RKO (cell line): Measurements from ENCODE around the gene DNAJC8.

ENCODE experiments used
- DNase-seq: peaks from one replicate; pipeline ENCODE4 v3.0.0-alpha.2; 2016; ENCODE audit warnings: low spot score

Gene DNAJC8, protein sequence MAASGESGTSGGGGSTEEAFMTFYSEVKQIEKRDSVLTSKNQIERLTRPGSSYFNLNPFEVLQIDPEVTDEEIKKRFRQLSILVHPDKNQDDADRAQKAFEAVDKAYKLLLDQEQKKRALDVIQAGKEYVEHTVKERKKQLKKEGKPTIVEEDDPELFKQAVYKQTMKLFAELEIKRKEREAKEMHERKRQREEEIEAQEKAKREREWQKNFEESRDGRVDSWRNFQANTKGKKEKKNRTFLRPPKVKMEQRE

DNA sequence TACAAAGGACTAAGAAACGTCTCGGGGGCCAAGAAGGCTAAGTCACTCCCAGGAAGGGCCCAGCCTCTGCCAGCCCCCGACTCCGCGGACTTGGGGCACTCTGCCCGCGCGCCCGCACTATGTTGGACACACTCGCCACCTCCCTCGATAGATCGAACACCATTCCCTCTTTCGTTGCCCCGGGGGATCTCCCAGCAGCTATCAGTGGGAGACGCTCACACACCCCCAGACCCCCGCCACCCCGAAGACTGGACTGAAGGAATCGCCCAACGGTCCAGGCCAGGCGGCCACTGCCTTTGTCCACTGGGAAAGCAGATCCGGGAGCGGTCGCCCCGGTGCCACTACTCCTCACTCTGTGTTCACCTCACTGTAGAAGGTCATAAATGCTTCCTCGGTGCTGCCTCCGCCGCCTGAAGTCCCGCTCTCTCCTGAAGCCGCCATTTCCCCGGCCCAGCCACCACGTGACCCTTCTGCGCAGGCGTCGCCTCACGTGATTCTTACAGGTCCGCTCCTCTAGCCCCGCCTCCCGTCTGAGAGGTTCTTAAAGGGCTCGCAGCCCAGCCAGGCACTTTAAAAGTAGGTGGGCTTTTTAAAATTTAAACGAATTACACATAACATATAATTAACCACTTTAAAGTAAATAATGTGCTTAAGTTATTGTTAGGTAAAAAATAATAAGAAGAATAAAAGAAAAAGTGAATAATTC lies at the start of gene DNAJC8:
Gene DNAJC8, minus strand, starts transcription at position 472 of the 706 bp plus-strand sequence. Its CDS starts 31 bp downstream, at position 441.
- DNase-seq, result peak; percentile 93

DNA sequence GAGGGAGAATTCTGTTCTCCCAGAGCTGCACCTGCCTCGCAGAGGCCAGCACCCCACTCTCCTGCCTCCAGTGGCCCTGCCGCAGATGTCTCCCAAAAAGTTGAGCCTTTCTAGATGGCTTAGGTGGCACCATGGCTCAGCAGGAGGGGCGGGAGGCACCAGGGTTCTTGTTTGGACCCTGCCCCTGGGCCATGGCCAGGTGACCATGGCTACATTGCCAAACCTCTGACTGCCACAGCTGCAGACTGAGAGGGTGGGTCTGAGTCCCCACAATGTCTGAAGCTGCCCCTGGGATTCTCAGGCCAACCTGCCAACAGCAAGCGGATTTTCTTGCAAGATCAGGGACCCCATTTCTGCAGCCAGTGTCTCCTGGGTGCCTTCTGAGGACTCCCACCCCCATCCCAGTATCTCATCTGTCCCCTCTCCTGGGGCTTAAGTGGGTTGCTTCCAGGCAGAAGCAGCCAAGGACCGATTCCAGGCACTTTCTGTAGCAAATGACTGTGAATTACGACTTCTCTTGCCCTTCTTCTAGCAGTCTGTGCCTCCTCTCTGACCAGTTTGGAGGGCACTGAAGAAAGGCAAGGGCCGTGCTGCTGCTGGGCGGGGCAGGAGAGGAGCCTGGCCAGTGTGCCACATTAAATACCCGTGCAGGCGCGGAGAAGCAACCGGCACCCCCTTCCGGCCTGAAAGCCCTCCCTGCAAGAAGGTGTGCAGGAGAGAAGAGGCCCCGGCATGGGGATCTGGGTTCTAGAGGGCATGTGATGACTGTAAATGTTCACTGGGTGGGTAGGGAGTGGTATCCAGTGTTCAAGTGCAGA lies 49.0 kb upstream of the DNAJC8 start:
- no peak for DNase-seq

DNA sequence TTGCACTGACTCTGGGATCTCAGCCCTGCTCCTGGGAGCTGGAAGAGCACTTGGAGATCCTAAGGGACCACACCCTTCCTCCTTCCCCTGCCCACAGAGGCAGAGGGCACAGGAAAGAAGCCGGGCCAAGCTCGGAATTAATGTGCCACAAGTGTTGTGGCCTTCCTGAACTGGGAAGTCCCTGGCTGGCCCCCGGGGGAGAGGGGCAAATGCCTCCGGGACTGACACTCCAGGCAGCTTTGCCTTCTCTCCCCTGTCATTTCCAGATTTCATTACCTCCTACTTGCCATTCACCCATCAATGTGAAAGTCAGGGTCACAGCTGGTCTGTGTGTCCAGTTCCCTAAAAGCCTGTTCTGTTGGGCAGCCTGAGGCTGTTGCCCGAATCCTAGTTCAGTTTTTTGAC lies 48.1 kb upstream of the DNAJC8 start:
- no peak for DNase-seq

DNA sequence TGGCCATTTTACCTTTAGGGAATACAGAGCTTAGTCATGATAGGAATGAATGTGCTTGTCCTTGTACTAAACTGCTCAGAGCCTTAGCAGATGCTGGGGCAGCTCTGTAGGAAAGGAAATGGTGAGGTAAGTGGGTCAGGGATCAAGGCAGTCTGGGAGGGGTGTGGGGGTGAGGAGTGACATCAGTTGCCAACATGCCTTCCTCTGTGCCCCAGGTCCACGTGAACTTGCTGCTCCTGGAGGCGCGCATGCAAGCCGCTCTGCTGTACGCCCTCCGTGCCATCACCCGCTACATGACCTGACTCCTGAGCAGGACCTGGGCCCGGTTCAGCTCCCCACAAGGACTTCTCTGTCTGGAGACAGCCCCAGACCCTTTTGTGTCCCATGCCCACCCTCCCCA lies 47.7 kb upstream of the DNAJC8 start:
- no peak for DNase-seq

DNA sequence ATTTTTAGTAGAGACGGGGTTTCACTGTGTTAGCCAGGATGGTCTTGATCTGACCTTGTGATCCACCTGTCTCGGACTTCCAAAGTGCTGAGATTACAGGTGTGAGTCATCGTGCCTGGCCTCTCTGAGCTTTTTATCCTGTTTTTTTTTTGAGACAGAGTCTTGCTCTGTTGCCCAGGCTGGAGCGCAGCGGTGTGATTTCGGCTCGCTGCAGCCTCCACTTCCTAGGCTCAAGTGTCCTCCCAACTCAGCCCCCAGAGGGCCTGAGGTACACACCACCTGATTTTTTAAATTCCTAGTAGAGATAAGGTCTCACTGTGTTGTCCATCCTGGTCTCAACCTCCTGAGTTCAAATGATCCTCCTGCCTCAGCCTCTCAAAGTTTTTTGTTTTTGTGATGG lies 46.9 kb upstream of the DNAJC8 start:
- no peak for DNase-seq

DNA sequence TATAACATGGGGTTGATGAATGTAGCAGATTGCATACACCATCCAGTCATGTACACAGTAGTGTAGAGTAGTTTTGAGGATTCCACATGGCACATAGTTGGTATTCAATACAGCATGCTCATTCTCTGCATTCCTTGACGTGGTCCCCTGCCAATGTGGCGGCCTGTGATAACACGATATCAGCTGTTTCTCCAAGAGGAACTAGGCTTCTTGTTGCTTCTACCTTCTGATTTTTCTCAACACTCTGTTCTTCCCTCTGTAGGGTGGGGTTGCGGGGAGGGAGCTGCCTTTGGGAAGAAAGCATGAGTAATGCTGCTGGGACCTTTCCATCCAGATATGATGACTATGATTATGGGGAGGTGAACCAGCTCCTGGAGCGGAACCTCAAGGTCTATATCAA lies 45.9 kb upstream of the DNAJC8 start:
- no peak for DNase-seq

DNA sequence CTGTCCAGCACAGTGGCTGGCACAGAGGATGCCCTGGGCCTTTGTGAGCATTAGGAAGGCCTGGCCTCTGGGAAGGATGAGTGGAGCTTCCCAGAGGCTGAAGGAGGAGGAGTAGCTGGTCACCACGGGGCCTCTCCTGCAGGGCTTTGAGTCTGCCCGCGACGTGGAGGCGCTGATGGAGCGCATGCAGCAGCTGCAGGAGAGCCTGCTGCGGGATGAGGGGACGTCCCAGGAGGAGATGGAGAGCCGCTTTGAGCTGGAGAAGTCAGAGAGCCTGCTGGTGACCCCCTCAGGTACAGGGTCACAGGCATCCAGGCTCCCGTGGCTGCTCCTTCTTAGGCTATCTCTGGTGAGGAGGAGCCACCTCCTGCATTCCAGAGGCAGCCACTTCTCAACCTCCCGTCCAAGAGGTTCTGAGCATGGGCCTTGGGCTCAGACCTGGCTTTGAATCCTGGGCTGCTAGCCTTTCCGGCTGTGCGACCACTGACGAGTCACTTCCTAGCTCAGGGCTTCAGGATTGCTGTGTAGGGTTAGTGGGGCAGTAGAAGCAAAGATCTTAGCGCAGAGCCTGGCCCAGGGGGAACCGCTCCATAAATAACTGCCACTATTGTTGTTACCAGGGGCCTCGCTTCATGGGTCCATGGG lies 40.5 kb upstream of the DNAJC8 start:
- no peak for DNase-seq

DNA sequence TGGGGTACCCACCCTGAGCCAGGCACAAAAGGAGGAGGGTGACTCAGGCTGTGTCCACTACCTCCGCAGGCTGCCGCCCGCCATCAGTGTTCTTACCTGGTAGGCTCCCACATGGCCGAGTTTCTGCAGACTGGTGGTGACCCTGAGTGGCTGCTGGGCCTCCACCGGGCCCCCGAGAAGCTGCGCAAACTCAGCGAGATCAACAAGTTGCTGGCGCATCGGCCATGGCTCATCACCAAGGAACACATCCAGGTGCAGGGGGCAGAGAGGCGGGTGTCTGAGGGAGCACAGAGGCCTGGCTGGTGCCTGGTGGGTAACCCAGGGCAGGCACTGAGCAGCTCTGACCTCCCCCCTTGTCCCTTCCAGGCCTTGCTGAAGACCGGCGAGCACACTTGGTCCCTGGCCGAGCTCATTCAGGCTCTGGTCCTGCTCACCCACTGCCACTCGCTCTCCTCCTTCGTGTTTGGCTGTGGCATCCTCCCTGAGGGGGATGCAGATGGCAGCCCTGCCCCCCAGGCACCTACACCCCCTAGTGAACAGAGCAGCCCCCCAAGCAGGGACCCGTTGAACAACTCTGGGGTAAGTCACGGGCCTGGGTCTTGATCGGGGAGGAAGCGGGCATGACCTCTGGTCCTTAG lies 39.5 kb upstream of the DNAJC8 start:
- no peak for DNase-seq

DNA sequence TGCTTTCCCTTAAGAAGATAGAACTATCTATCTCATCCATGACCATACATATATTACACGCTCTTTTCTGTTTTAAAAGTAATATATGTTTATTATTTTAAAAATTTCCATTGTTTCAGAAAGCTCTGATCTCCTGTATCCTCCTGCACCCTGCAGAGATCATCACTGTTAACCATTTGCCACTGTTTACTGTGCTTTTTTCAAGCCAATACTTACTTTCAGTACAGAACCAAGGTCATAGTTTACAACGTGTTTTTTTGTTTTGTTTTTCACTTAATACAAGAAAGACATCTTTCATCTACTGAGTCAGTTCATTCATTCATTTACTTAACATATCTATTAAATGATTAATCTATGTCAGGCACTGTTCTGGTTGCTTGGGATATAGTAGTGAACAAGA lies 36.7 kb upstream of the DNAJC8 start:
- no peak for DNase-seq

DNA sequence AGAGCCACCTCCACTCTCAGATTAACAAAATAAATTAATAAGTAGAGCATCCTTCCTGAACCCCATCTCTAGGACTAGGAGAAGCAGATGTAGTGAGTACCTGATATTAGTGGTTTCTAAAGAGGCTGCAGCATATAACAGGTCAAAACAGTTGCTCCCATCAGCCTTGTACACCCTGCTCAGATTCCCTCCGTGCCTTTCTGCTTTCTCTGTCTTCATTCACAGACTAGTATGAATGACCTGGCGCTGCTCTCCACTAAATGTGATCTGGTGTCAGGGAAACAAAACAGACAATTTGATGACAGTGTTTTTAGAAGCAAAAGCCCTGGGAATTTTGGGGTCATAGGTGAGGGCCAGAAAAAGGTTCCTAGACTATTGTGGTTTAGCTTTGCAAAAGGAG lies 34.8 kb upstream of the DNAJC8 start:
- no peak for DNase-seq

DNA sequence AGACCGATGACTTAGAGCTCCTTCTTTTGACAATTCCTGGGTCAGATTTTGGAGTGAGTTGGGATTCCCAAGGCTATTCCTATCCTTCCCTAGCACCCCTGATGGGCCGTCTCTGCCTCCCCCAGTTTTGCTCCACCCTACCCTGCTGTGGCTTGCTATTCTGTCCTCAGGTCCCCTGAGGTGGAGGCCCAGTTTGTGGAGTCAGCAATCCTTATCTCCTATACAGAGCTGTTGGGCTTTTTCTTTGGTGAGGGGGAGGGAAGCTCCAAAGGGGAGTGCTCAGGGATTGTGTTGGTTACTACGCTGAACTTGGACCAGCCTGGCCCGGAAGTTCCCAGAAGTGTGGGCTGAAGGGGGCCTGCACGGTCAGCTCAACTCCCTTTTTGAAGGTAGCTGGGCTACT lies 34.1 kb upstream of the DNAJC8 start:
- DNase-seq, result no peak

DNA sequence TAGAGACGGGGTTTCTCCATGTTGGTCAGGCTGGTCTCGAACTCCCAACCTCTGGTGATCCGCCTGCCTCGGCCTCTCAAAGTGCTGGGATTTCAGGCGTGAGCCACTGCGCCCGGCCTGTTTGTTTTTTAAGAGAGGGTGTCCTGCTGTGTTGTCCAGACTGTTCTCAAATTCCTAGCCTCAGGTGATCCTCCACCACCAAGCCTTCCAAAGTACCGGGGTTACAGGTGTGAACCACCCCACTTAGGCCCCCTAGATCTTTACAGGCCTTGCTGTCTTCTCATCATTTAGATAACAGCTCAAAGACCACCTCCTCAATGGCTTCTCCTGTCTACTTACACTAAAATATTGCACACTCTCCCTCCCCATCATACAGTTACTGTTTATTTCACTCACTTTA lies 32.7 kb upstream of the DNAJC8 start:
- no peak for DNase-seq

DNA sequence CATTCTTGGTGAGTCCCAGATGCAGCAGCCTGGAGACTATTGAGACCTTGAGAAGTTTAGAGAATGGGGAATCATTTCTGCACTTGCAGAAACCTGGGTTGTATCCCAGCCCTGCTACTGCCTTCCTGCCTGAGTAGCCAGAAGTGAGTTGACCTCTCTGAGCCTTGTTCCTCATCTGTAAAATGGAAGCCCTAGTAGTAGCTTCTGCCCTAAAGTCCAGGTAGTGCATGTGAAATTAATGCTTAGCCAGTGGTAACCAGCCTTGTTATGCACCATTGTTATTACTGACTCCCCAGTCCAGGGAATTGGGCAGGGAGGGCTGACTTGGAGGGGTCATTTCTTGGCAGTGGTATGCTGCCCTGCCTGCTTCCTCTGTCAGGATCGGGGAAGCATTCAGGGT lies 32.1 kb upstream of the DNAJC8 start:
- DNase-seq, result no peak

DNA sequence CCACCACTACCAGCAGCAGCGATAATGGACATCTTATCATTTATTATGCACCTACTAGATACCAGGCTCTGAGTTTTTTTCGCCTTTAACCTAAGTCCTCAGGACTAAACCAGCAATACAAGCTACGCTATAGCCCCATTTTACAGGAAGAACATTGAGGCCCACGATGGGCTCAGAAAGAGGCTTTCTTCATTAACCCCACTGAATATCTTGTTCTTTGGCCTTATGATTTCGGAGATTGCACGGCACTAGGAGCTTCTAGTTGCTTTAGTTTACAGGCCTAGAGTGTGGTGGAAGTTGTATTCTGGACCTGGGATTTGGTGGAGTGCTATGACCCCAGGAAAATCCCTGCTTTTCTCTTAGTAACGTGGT lies 28.0 kb upstream of the DNAJC8 start:
- DNase-seq, result no peak

DNA sequence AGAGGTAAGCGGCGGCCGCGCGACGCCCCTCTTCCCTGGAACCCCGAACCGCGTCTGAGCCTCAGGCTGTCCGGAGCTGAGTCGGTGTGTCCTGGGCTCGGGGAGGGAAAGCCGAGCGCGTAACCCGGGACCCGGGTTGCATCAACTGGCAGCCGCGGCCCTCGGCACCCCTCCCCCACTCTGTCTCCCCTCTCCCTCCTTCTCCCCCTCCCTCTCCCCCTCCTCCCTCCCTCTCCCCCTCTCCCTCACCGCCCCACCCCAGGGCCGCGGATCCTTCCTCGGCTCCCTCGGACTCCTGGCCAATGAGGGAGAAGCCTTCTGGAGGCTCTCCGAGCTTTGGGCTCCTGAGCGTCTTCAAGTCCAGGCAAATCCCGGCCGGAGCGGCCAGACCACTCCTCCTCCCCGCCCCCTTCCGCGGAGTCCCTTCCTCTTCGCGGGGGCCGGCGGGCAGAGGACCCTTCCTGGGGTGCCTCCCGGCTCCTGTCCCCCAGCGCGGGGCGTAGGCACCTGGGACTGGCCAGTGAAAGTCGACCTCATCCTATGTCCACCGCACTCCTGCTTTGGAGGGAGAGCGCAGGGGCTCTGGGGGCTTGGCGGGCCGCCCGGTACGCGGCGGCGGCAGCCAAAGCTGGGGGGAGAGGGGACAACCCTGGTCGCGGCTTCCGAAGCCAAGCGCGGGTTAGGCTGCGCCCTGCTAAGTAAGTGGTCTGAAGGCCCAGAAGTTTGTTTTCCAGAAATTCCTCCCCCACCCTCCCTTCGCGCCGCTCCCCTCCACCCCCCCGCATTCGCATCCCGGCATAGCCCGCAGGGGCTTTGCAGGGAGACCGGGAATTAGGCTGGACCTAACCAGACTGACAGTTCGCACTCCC lies 27.3 kb upstream of the DNAJC8 start:
- peak; percentile 68 for DNase-seq

DNA sequence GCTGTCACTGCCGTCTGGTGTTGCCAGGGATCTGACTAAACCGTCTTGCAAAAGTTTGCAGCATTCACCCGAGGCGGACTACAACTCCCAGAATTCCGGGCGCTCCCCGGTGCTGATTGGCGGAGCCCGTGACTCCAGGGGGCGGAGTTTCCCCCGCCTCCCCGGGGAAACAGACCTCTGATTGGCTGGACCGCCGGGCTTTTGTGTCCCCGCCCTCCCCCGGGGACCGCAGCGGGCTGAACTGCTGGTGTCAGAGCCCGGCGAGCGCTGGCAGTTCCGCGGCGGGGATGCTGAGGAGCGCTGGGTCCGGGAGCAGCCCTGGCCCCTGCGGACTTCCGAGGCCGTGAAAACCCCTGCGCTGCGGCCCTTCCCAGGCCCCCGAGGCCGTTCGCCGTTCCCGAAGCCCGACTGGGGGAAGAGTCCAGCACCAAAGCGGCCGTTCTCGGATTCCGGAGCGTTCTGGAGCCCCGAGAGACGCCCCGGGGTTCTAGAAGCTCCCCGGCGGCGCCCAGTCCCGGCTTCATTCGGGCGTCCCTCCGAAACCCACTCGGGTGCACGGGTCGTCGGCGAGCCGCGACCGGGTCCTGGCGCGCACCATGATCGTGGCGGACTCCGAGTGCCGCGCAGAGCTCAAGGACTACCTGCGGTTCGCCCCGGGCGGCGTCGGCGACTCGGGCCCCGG lies 26.6 kb upstream of the DNAJC8 start, which contains the start of gene SESN2:
Gene SESN2, plus strand, starts transcription at position 267 of the 682 bp plus-strand sequence. Its CDS starts 330 bp downstream, at position 597.
- DNase-seq, result peak; percentile 100

DNA sequence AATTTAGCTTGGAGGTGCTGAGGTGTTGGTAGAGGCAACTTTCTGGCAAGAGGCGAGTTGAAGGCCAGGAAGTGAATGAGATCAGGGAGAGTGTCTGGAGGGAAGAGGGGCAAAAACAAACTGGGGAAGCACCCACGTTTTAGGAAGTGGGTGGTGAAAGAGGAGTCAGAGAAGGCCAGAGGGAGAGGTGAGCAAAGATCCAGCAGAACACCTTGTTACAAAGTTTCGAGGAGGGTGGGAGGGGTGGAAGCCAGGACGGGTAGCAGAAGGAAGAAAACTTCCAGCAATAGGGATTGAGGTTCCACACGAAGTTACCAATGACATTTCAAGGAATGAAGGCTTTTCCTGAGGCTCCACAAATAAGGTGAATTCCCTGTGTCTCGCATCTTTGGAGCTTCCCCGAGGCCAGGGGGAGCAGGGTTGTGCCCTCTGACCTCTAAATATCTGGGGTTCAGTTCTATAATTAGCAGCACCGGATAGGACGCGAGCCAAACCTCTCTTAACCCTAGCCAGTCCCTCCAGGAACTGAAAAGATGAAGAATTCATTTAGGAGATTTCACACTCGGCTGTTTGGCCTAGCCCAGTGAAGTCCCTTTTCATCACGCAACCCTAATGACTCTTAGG lies 25.9 kb upstream of the DNAJC8 start:
- DNase-seq, result no peak

DNA sequence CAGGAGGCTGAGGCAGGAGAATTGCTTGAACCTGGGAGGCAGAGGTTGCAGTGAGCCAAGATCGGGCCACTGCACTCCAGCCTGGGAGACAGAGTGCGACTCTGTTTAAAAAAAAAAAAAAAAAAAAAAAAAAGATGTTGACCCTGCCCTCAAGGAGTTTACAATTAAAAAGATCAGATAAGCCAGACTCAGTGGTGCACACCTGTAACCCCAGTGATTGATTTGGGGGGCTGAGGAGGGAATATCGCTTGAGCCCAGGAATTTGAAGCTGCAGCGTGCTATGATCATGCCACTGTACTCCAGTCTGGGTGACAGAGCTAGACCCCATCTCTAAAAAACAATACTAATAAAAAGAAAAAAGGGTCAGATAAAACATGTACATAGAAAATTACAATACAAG lies 24.9 kb upstream of the DNAJC8 start:
- DNase-seq, result no peak

DNA sequence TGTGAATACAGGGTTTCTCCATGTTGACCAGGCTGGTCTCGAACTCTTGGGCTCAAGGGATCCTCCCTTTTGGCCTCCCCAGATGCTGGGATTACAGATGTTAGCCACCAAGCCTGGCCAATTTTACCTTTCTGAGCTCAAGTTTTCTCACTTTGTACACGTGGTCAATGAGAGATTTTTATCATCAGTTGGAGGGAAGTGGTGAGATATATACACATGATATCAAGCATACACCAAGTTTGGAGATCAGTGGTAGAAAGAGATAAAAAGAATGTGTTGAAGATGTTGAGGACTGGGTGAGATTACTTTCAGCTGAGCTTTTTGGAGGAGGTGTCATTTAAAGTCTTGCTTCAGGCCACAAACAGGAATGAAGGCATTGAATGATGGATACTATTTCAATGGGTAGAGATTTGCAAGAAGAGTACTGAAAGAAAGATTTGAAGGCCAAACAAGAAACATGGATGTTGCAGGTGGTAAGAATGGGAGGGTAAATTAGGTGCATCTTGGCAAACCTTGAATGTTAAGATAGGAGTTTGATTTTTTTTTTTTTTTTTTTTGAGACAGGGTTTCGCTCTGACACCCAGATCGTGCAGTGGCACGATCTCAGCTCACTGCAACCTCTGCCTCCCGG lies 23.5 kb upstream of the DNAJC8 start:
- no peak for DNase-seq
